HG03045 (cell line): ENCODE data around the gene CCDC138.

Experiments used
- ATAC-seq: cut with Tn5 transposase; IDR thresholded peaks from one replicate; pipeline ENCODE4 v1.9.1; 2021; ENCODE audit warnings: mild to moderate bottlenecking, moderate library complexity; ENCODE audit not compliant: unreplicated experiment

Gene CCDC138

DNA sequence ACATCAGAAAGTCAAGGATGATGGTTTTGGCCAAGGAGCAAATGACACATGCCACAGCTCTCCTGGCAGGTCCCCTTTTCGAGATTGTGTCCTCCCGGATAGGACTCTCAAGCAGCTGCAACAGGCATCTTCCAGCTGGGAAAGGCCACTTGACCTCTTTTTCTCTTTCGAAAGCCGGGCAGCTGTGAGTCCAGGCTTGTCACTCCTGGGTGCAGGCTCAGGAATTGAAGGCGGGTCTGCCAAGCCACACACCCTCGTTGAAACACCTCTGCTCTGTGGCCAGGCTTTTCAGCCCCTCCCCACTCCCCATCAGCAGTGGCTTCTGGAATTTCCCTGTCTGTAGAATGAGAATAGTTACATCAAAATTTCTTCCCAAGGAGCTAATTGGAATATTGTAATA is 98.0 kb downstream of the CCDC138 start:
- ATAC-seq: no peak

DNA sequence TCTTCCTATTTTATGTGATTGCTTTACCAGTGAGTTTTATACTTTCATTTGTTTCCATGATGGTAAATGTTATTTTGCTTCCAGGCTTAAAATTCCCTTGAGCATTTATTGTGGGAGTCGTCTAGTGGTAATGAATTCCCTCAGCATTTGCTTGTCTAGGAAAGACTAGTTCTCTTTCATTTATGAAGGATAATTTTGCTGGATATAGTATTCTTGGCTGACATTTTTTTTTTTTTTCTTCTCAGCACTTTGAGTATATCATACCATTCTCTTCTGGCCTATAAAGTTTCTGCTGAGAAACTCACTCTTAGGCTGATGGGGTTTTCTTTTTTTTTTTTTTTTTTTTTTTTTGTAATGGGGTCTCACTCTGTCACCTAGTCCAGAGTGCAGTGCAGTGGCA is 103.3 kb downstream of the CCDC138 start:
- no peak for ATAC-seq

DNA sequence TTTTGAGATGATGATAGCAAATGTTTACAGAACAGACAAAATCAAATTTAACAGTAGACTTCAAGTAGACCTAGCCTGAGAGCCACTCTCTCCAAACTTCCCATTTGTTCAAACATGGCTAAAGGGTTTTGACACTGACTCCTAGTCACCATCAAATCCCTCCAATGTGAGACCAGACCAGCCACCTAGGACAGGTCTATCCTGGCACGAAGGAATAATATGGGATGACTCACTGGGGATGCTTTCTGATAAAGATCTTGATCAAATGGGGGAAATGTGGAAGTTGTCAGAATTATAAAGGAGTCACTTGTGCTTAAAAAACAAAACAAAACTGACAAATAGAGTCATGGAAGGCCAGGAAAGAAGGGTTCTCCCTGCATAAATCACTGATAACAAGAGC is 106.7 kb downstream of the CCDC138 start:
- ATAC-seq: no peak

DNA sequence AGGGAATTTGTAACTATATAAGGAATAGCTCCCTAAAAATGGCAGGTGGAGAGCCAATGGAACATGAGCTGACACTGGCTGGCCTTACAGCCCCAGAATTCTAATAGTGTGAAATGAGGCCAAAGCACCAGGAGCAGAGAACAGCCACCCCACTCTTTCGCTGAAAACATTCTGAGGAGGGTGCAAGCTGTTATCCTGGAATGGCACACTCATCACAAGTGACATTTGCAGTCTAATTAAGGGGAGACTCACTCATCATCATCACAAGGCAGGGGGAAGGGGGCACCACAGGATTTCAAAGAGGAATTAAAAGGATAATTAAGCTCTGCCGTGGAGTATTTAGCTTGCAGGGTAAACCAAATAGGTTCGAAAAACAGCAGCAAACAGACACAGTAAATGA is 108.2 kb downstream of the CCDC138 start:
- no peak for ATAC-seq

DNA sequence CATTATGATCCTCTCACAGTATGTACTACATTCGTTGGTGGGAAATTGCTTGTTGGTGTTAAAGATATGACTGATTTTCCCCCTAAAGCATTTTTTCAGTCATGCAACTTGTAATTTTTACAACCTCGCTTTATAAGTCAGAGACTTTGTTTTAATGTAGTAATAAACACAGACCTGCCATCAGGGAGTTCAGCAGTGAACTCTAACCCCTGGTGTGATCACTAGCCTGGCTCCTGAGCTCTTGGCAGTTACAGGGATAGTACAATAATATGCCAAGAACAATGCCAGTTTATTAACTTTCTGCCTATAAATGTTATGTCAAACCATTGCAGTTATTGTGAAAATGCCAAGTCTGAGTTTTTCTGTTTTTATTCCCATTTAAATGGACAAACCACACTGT is 108.6 kb downstream of the CCDC138 start:
- no peak for ATAC-seq

DNA sequence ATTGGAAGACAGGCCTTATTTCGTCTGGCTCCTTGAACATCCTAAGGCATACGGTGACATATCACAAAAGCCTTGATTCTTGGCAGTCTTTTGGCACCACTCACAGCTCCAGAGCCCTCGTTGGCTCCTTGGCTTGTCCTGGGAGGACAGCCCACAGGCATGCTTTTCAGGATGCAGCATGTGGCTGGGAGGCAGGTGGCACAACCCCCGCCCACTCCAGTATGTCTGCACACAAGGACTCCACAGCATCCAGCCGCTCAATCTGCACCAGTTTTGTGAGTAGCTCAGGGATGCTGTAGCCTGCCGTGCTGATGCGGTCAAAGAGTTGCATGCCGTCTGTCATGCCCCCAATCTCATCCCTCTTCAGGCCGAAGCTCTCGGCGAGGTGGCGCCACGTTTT is 110.2 kb downstream of the CCDC138 start:
- no peak for ATAC-seq

DNA sequence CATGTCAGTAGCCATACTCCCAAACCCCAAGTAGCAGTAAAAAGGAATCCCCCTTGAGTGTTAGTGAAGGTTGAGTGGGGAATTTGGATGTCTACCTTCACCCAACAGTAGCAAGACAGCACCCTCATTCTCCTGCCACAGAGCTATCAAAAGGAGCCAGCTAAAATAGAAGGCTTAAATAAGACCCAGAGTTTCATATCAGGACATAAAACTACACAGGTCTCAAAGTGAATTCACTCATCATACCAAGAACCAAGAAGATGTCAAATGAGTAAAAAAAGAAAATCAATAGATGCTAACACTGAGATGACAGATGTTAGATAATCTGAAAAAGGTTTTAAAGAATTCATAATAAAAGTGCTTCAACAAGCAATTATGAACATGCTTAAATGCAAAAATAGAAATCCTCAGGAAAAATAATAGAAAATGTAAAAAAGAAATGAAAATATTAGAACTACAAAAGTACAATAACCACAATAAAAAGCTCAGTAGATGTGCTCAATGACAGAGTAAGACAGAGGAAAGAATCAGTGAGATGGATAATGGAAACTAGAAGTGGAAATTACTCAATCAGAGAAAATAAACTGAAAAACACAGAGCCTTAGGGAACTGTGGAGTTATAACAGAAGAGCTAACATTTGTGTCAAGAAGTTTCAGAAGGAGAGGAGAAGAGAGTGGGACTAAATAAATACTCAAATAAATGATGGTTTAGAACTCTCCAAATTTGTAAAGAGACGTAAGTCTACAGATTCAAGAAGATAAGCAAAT is 111.9 kb downstream of the CCDC138 start:
- no peak for ATAC-seq

DNA sequence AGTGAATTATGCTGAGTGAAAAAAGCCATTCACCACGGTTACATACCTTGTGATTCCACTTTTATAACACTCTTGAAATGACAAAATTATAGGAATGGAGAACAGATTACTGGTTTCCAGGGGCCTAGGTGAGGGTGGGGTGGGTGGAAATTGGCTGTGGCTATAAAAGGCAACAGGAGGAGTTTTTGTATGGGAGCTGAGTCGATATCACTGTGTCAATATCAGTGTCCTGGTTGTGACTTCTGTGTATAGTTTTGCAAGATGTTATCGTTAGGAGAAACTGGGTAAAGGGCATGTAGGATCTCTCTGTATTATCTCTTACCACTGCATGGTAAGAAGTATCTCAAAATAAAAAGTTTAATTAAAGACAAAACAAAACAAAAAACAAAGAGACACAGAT is 118.1 kb downstream of the CCDC138 start:
- no peak for ATAC-seq

DNA sequence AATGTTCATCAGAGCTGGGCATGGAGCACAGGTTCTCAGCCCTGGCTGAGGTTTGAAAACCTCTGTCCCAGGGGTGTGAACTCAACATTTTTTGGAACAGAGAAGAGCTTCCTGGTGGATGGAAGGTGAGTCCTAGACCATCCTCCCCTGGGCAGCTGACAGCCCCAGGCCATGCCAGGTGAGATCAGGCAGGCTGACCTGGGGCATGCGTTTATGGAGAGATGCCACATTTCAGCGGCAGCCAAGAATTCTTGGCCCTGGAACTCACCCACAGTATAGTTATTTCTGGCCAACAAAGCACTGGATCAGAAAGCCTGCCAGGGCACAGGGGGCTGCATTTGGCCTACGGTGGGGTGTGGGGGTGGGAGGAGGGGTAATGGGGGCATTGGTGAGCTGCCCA is 118.6 kb downstream of the CCDC138 start:
- no peak for ATAC-seq

DNA sequence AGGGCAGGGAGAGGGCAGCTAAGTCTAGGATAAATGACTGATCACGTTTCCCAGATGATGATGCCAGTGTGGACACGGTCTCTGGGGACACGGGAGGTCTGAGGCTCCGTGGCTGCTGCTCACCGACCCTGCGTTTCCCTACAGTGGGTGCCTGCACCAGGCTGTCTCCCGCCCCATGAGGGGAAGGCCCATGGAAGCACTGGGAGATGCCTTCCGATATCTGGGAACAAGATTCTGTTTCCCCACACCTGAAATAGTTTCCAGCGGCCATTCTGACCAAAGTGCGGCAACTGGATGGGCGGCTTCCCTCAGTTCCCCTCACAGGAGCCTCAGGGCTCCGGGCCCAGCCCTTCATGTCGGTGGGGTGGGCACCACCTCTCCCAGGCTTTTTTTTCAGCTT is 119.3 kb downstream of the CCDC138 start:
- no peak for ATAC-seq

DNA sequence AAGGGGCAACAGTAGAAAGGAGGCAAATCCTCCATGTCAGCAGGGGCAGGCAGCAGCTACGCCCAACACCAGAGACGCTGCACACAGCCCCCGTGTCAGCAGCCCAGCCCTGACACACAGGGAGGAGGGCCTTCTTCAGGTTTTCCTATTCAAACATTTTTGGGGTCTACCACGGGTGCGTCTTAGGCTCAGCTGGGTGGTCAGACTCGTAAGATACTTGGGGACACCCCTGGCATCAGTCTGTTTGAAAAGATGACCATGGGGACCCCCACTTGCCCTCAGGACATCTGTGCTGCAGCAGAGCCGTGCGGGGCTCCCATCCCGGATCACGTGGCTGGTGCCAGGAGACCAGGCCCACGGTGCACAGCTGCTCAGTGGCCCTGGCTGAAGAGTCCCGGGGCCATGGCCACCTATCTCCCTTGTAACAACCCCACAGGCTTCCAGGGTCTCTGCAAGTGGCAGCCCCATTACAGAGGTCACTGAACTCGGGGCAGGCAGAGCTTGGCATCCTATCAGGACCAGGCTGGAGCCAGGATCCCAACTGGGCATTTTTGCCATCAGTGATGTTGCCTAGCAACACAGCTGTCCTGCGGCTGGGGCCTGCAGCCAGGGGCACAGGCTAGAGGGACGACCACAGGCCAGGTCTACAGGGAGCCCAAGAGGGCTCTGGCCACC is 120.0 kb downstream of the CCDC138 start:
- no peak for ATAC-seq

DNA sequence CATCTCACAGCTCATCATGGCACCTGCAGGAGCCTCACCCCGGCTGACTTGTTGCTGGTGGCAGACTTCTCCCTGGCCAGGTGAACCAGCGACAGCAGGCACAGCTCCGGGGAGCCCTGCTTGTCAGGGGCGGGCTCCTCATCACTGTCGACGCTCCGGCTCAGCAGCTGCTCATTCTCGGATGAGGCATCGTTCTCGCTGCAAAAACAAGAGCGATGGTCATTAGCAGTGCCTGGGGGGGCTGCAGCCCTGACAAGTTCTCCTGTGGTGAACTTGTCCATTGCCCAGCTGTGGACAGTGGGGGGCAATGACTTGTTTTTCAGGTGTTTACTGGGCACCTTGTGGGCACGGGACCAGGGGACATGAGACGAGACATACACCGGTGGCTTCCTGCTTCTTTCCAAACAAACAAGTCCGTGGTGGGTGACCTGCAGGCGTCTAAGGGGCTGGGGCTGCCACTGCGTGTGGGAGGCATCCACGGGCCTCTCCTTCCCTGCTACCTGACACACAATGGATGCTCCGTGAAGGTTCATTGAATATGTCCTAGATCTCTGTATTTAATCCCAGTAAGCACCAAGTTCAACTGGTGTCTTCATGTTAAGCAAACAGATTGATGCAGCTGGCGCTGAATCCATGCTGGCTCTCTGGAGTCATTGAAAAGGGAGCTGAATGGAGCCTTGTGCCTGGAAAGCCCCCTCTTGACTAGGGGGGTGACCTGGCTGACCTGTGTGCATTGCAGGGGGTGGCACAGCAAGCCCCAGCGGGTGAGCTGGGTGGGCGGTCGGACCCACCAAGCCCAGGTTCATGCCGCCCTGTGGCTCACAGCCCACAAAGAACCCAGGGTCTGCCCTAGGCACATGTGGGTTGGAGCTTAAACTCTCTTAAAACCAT is 121.5 kb downstream of the CCDC138 start:
- ATAC-seq: no peak

DNA sequence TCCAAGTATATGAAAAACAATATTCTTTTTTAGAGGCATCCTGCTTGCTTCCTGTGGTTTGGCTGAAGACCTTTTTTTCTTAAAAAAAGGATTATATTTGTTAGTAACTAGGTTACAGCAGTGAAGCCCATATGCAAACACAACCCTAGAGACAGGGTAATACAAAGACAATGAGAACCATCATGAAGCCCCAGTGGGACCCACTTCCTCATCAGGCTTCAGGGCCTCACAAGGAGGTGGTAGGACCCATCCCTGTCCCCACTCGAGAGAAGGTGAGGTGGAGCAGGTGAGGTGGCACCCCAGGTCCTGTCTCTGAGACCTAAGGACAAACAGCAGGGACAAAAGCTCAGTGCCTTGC is 122.1 kb downstream of the CCDC138 start:
- no peak for ATAC-seq

DNA sequence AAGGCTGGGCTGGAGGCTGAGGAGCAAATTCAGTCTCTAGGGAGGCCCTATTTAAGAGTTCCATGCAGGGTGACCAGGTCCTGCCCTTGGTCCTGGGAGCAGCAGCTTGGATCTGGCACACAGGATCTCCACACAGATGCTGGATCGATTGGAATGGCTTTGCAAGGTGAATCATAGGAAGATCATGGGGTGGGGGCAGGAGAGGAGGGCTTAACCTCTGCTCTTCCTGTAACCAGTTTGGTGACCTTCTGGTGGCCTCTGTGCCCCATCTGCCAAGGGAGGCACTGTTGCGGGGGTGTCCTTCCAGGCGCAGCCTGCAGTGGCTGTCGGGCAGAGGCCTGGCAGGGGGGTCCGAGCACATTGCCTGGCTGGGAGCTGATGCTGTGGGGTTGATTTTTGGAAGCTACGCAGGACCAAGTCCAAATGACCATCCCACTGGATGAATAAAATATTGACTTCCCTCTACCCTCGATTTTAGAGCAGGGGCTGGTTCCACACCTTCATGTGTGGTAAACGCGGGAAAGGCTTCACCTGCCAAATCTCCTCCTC is 122.8 kb downstream of the CCDC138 start:
- no peak for ATAC-seq

DNA sequence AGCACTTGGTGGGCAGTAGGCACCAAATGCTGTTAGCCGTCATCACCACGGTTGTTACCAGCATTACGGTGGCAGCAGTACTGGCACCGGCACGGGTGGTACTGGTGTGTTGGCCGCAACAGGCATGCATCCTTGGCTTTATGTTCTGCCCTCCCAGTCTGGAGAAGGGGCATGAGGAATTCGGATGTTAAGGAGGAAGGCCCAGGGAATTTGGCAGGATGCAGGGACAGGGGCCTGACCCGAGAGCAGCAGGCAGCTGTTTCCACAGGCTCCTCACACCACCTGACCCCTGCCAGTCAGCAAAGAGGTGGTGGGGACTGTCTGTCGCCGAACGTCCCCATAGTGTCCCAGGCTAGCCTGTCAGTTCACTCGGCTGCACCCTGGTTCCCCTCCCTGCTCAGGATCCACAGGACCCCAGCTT is 123.5 kb downstream of the CCDC138 start:
- ATAC-seq: no peak

DNA sequence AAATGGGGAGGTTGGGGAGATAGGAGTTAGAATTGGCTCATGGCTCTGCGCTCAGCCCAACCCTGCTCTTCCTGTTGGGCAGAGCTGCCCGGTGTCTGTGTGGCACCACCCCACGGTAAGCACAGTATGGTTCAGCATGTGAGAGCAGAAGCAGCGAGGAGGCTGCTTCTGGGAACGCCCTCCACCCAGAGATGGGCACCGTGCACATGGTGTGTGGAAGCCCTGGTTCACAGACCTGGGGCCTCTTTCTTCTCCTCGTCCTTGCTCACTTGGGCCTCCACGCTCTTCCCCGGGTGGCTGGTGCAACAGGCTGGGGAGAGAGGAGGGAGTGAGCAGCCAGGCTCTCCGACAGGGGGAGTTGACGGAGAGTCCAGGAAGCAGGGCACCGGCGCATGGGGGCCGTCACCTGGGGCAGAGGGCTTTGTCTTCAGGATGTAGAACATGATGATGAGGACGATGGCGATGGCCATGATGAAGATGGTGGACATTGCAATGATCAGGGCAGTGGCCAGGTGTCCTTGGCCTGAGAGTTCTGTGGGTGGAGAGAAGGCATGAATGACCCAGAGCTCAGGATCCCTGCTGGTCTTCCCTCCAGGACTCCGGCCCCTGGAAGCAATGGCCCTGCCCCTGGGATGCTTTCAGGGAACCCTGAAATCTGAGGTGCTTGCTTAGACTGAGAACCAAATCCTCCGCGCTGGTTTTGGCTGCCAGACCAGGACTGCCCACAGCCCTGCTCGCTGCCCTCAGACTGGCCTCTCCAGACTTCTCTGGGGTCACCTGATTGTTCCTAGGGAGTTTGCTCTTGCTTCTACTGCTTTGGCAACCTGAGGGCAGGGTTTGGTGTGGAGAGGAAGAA is 124.2 kb downstream of the CCDC138 start:
- no peak for ATAC-seq

DNA sequence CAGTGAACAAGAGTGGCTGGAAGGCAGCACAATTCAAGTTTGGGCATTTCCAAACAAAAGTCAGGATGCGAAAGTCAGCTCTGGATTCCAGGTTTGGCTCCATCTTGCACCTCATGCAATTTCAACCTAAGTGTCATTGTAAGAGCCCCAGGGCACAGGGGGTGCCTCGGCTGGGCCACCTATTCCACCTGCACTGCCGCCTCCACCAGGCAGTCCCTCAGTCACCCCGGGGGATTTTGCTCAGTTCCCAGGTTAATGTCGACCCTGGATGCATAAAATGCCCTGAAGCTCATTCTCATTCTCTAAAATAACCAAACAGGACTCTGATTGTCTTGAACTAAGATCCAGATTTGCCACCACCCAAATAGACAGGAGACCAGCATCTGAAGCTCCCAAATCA is 124.8 kb downstream of the CCDC138 start:
- no peak for ATAC-seq

DNA sequence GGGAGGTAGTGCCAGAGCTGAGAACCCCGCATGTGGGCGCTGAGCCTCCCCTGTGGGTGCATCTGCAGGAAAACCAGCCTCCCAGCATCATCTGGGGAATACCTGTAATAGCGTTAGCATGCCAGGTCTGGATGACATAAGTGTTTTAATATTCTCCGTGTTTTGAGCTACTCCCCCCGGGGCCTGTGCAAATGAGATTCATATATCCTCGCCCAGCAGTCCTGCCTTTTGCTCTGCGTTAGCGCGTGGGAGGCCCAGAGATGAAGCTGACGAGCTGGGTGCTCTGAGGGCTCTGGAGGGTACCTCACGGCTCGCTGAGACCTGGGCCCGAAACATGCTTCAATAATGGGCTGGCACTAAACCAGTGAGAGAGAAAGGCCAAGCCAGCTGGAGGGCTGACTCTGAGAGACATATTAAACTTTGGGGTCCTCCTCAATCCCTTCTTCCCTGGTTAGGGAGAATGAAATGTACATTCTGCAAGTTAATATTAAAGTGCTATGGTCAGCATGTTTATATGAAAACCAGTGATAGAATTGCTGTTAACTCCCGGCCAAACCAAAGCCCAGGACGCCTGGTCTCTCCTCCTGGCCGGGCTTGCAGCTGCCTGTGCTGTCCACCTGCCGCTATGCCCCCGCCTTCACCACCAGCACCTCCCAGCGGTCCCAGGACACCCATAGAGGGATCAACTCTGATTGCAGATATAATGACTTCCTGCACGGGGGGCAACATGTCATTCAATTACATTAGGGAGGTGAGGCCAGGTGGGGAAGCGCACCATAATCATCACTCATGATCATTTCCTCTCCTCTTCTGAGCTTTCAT is 125.4 kb downstream of the CCDC138 start:
- ATAC-seq: no peak

DNA sequence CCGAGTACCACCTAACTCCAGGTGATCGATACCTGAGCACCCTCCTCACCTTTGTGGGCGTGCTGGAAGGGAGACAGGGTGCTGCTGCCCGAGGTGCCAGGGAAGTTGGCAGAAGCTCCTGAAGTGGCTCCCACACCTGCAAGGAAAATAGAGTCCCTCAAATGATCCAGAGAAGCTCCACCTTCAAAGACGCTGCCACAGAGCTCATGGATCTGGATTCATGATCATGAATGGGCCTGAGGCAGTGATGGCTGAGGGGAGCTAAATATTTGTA is 126.0 kb downstream of the CCDC138 start:
- ATAC-seq: no peak
